Measurements from ENCODE around the gene SIL1. TPM values are rescaled to one million over a fixed set of nuclear protein-coding genes. Genes with fewer than 3 reads are reported as not detected.

Gene SIL1
- total and polyA plus RNA-seq, 9 of the 15 experiments (the other 6 are each of a cell fraction or from before 2014, with no cell fraction given), result 1.3 to 30.5 (median 18.1) TPM

GRCh38 chr5:139116100-139116655 lies 82.0 kb downstream of the SIL1 start (continued):
- no peak for TF ChIP-seq CEBPZ (IDR thresholded peaks at IDR 0.05; ENCODE audit: borderline replicate concordance, low read depth, low read length)
- no peak for TF ChIP-seq RCOR1 (IDR thresholded peaks at IDR 0.05; ENCODE audit: borderline replicate concordance in 1 of 2, low read depth in 2 of 2, low read length in 2 of 2)
- TF ChIP-seq MAFK (IDR thresholded peaks at IDR 0.05; ENCODE audit: low read length), result no peak
- TF ChIP-seq CHD7 (IDR thresholded peaks at IDR 0.05; ENCODE audit: low read depth, low read length), result no peak
- TF ChIP-seq ZNF184 (CRISPR knock-in tag; IDR thresholded peaks at IDR 0.05), result no peak
